IMR-90 (cell line): ENCODE results near the gene INPP5A.

ENCODE experiments used
- CHD1 ChIP-seq: IDR thresholded peaks from 2 replicates; pipeline ENCODE4 v1.6.1; 2012; ENCODE audit warnings: low read depth, low read length, improper control_type of control experiment
- CTCF ChIP-seq: conservative IDR thresholded peaks from 2 replicates; pipeline ENCODE4 v1.5.1; 2012; ENCODE audit warnings: mild to moderate bottlenecking, low read depth, low read length, improper control_type of control experiment
- MAFK ChIP-seq: IDR thresholded peaks from 2 replicates; pipeline ENCODE4 v1.6.1; 2012; ENCODE audit warnings: low read depth, low read length, improper control_type of control experiment
- POLR2A ChIP-seq: IDR thresholded peaks from 2 replicates; pipeline ENCODE4 v1.6.1; 2012; ENCODE audit warnings: mild to moderate bottlenecking, low read depth, low read length
- RAD21 ChIP-seq: IDR thresholded peaks from 2 replicates; pipeline ENCODE4 v1.6.1; 2012; ENCODE audit warnings: low read length, improper control_type of control experiment
- SMC3 ChIP-seq: fragments of 150-350 bp; IDR thresholded peaks from 2 replicates; pipeline ENCODE4 v1.6.1; 2016; ENCODE audit warnings: low read depth, mild to moderate bottlenecking, antibody characterized with exemption, low read length, moderate library complexity
- USF2 ChIP-seq: fragments of 150-350 bp; IDR thresholded peaks from 2 replicates; pipeline ENCODE4 v1.6.1; 2017; ENCODE audit warnings: mild to moderate bottlenecking, antibody characterized with exemption, low read length, low read depth

- no peak for TF ChIP-seq CTCF
- TF ChIP-seq RAD21, result no peak
- TF ChIP-seq SMC3, result no peak
- TF ChIP-seq USF2, result no peak
- no peak for TF ChIP-seq POLR2A
- TF ChIP-seq MAFK, result no peak
- no peak for TF ChIP-seq CHD1
Measured at GRCh38 chr10:132526676-132527075, 10.9 kb upstream of the INPP5A start.
